Endothelial cell of hepatic sinusoid (primary cell): ENCODE measurements around the gene DBR1.

Experiments used
- in situ Hi-C: cut with HindIII; loops from 2 replicates; pipeline ENCODE4 v1.10.0; 2017; ENCODE audit warnings: low sequenced_read_pairs

Gene DBR1, protein sequence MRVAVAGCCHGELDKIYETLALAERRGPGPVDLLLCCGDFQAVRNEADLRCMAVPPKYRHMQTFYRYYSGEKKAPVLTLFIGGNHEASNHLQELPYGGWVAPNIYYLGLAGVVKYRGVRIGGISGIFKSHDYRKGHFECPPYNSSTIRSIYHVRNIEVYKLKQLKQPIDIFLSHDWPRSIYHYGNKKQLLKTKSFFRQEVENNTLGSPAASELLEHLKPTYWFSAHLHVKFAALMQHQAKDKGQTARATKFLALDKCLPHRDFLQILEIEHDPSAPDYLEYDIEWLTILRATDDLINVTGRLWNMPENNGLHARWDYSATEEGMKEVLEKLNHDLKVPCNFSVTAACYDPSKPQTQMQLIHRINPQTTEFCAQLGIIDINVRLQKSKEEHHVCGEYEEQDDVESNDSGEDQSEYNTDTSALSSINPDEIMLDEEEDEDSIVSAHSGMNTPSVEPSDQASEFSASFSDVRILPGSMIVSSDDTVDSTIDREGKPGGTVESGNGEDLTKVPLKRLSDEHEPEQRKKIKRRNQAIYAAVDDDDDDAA

DNA sequence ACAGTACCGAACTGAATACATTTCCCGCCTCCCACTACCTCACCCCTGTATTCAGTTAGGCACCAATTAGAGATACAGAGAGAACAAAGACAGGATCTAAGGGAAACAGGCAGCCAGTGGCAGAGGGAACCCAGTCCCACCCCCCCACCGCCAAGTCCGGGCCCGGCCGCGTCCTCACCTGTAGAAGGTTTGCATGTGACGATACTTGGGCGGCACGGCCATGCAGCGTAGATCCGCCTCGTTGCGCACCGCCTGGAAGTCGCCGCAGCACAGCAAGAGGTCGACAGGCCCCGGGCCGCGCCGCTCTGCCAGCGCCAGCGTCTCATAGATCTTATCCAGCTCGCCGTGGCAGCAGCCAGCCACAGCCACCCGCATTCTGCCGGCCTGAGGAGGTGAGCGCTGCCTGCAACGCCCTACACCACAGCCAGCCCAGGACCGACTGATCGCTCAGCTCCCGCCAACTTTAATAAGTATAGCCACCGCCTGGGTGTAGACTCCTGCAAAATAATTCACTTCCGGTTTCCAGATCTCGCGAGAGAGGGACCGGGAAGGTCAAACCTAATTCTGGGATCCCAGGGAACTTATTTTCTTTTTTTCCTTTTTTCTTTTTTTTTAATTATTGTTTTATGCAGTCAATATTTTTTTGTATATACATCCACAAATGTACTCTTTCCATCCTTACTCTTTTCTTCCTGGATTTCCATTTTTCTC, at the start of gene DBR1:
Gene DBR1, minus strand, starts transcription at position 501 of the 711 bp plus-strand sequence. Its CDS starts 126 bp downstream, at position 375.
- in situ Hi-C loops: no loop called here

DNA sequence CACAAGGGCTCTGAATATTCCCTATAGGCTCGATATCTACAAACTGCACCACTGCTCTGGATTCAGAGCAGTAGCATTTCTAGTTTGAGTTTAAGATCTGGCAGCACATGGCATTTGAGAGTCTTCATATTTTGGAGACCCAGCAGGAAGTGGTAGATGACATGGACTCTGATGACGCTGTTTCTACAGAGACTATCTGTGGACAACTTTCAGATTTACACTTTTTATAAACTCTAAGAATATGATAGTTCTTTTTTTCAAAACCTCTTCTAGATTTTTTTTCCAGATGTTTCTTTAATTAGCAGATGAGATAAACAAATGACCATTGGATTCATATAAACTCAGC, 48.2 kb upstream of the DBR1 start:
- in situ Hi-C loops: no loop called here

DNA sequence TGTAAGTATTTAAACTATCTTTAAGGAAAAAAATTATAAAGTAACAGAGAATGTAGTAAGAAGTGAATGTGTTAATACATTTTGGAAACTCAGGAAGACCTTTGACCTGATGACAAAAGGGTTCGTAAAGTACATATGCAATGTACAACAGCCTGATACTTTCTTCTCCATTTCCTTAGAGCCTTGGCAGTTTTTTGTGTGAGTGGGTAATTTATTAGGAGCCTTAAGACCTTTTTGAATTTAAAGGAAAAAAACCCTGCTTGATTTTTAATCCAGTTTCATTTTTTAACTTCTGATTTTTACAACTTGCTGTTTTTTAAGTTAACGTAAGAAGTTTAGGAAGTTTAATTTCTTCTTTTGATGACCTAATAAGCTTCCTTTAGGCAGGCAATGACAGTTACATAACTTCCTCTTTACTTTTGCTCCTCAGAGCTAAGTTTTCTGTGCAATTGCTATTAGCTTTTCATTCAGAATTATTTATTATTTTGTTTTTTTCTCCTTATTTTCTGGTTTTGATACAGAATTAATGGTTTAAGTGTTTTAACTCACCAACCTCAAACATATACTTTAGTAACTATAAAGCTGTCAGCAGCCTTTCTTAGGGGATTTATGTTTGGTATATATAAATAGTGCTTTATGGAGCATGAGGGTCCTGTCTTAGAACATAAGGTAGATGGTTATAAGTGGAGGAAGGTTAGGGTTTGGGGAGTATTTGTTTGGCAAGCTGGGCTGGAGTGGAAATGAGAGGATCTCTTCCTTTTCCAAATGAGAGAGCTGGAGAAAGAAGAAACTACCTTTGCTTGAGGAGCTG, 47.6 kb upstream of the DBR1 start:
- in situ Hi-C loops: no loop called here

DNA sequence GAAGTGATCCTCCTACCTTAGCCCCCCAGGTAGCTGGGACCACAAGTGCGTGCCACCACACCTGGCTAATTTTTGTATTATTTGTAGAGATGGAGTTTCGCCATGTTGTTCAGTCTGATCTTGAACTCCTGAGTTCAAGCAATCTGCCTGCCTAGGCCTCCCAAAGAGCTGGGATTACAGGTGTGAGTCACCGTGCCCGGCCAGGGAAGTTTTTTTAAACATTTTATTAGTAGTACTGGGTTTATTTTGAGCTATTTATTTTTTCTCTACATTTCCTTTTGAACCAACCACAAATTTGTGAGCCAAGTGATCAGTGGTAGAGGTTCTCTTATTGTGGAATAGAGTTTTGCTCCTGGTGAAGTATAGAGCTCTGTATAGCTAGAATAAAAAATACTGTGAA, 46.1 kb upstream of the DBR1 start:
- in situ Hi-C loops: no loop called here

DNA sequence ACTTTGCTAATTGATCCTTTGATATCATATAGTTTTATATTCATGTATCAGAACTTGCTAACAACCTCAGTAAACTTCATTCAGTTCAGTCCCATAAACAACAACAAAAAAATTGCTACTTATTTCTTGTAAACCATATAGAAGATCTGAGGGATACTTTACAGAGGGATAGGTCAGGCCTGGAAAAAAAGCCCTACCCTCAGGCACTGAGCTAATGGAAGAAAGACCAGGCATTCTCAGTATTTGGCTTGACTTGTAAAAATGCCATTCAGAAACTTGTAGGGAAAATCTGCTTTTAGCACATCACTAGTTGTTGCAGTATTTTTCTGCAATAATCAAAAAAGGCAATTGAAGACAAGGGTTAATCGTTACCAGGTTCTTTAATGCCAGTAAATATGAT, 45.5 kb upstream of the DBR1 start:
- in situ Hi-C loops: no loop called here

DNA sequence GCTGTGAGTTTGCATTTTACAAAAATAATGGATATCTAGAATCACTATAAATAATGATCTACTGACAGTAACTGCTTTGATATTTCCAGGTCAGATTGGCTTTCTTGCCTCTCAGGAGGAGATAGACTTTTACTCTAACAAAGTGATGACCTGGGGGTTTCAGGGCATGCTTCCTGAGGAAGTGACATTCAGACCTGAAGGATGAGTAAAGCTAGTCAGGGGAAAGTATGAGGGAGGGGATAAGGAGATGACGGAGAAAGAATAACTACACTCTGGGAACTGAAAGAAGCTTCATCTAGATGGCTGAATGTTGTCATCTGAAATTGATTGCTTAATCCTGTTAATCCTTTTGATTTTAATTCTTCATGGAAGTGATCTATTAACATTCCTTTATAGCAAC, 44.5 kb upstream of the DBR1 start:
- in situ Hi-C loops: loop anchor here (5.0 kb wide), 2 partner anchors 63 to 82 kb away; no protein-coding TSS in a partner anchor

DNA sequence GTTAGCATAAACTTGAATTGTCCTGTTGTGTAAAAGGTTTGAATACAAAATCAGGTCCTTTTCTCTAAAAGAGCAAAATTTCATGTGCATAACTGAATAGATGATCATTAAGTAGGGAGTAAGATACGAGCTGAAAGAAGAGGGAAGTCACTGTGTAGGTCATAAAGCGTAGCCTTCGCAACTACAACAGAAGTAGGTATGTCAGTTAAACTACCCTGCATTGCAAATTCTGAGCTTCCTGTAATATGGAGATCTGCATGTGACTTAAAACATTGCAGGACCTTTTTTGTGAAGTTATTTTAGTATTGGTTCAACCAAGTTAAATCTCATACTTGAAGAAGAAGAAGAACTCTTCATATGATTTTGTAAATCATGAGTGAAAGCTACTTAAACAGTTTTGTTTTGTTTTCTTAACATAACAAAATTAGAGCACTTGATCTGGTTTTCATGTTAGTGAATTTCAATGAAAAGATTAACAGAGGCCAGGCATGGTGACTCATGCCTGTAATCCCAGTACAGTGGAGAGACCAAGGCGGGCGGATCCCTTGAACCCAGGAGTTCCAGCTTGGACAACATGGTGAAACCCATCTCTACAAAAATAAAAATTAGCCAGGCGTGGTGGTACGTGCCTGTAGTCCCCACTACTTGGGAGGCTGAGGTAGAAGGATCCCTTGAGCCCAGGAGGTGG, 38.8 kb upstream of the DBR1 start:
- in situ Hi-C loops: no loop called here

DNA sequence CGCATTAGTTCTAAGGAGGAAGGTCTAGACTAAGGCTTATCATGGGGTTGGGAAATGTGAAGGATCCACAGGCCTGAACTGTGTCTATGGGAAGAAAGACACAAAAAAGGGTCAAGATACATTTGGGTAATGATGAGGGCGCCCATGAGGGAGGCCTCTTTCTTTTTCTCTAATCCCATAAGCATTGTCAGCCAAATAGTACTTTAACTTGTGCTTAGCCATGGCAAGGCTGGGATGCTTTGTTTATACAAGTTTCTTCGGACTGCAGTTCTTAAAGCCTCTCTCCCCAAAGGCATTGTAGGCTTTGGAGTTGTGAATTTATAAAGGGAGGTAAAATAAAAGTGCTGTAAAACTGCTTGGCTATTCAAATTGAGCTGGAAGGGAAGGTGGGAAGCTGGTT, 35.8 kb upstream of the DBR1 start:
- in situ Hi-C loops: no loop called here

DNA sequence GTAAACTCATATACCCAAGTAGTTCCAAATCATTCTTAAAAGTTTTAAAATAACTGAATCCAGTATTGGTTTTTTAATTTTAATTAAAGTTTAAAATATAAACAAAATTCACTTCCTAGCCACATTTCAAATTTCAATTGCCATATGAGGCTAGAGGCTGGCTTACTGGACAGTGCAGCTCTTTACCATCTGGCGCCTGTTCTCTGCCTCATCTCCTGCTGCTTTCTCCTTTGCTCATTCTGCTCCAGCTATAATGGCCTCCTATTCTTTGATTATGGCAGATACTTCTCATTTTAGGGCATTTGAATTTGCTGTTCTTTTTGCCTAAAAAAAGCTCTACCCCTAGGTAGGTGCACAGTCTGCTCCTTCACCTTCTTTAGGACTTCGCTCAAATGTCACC, 31.5 kb upstream of the DBR1 start:
- in situ Hi-C loops: no loop called here

DNA sequence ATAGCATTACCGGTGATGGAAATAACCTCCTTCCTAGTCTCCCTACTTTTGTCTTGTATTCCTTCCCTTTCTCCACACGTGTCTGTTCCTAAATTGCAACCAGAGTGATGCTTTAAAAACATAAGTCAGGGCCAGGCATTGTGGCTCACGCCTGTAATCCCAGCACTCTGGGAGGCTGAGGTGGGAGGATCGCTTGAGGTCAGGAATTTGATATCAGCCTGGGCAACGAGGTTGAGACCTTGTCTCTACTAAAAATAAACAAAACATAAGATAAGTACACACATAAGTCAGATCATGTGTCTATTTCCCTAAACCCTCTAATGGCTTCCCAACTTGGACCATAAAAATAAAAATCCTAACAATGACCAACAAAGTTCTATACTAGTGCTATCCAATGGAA, 30.8 kb upstream of the DBR1 start:
- in situ Hi-C loops: no loop called here

DNA sequence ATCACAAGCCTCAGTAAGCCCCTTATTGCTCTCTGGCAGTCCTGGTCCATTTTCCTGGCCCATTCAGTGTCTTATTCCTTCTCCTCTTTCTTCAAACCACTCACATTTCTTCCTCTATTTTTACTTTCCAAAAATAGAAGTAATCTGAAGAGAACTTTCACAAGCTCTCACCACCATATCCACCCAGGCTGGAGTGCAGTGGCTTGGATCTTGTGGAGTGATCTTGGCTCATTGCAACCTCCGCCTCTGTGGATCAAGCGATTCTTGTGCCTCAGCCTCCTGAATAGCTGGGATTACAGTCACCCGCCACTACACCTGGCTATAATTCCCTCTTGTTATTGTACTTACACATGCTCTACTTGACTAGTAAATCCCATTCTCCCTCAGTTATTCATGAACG, 29.2 kb upstream of the DBR1 start:
- in situ Hi-C loops: no loop called here

DNA sequence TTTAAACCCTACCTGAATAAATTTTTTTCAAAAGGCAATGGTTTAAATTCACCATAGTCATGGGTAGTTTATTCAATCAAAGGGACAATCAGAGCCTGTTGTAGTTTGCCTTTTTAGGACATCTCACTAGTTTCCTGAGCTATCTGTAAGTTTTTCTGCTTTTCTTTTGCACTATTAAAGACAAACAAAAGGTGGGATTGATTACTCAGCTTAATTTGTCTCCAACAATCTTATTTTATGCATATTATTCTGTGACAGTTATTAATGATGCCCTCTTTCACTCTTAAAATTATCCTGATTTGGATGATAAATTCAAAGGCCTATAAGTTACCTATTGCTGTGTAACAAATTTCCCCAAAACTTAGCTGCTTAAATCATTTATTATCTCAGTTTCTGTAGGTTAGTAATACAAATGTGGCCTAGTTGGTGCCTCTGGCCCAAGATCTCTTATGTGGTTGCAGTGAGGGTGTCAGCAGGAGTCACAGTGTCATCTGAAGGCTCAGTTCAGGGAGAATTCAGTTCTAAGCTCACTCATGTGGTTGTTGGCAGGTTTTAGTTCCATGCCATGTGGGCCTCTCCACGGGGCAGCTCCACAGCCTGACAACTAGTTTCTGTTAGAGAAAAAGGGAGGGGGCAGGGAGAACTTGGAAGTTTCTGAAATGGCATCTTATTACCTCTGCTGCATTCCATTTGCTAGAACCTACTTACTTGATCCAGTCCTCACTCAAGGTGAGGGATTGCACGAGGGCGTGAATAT, 28.4 kb upstream of the DBR1 start:
- in situ Hi-C loops: no loop called here

DNA sequence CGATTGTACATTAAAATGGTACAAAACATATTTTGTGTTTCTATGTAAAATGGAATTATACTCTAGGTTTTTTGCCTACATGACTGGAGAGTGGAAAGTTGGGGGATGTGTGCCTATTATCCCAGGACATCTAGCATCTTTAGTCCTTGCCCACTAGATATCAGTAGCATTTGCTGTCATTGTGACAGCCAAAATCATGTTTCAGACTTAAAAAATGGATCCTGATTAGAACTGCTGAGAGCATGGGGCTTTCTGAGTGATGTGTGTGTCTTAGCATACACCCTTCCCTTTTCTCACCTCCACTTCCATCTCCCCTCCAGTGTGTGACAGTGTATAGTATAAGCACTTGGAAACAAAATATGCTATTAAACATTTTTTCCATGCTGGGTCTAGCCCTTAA, 25.7 kb upstream of the DBR1 start:
- in situ Hi-C loops: no loop called here

DNA sequence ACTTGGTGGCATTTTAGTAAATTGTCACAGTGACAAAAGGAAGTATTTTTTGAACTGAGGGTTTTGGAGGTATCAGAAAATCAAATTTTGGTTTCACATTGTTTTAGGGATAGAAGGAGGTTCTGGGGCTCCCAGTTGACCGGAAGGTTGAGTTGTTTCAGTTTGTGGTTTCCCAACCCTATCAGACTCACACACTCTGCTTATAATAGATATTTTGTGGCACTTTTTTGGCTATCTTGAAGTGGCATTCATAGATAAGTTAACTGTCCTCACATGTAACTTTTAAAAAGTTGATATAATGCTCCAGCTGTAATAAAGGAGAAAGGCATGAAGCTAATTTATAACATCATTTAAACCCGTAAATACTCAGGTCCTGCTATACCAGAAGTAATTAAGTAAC, 25.1 kb upstream of the DBR1 start:
- in situ Hi-C loops: no loop called here

DNA sequence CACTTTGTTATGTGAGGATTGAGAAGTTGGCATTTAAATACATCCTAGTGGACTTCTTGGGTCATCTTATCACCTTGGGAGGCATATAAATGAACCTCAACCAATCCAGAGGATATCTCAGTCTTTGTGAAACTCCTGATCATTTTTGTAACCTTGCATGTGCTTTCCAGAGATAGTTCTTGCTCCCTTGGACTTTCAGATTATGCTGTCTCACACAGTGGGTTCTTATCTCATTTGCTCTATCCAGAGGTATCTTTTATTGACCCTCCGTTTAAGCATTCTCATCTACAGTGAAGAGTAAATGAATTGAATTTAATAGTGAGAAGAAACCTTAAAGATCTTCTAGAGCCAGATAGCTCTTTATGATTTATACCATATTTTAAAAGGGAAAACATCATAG, 22.8 kb upstream of the DBR1 start:
- in situ Hi-C loops: no loop called here

DNA sequence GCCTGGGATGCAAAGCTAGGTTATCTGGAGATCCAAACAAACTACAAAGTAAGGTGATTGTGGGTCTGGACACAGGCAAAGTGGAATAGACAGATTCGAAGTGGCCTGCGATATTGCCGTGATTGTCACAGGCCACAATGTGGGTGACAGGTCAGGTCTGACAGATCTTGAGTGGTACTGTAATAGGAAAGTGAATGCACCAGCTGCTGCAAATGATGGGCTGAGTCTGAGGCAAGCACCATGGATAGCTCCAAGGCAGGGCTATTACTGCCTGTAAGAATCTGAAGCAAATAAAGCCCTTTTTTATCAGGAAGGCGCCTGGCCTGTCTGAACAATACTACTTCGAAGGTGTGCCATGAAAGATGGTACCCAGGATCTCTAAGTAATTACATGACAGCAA, 22.3 kb upstream of the DBR1 start:
- in situ Hi-C loops: no loop called here

DNA sequence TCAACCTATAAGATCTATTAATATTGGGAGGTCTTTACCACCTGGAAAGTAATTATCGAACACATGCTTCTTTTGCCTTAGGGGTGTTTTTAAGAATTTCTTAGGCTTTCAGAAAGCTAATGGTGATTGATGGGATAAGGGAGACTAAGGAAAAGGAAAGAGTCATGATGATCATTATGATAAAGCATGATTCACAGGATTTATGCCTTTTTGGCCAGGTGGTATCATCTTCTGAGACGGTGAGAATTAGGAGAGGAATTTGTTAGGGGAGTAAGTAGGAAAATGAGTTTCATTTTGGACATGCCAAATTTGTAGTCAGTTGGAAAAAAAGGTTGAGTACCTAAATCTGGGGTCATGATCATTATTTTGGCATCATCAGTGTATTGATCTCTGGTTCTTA, 21.3 kb upstream of the DBR1 start:
- in situ Hi-C loops: no loop called here

DNA sequence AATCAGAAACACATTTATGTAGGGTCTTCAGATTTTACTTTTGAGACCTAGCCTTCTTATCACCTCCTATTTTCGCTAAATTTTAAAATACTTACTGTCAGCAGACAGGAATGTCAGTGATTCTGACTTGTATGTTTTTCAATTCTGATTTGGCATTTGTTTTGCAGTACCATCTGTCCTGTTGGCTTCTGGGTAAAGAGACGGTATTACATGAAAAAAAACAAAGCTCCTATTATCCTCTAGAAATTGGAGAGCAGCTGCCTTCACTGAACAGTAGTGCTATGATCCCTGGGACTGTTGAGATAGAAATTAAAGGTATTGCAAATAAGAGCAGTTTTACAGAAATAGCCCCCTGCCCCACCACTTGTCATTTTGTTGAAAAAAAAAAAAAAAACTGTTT, 20.8 kb upstream of the DBR1 start:
- in situ Hi-C loops: no loop called here

DNA sequence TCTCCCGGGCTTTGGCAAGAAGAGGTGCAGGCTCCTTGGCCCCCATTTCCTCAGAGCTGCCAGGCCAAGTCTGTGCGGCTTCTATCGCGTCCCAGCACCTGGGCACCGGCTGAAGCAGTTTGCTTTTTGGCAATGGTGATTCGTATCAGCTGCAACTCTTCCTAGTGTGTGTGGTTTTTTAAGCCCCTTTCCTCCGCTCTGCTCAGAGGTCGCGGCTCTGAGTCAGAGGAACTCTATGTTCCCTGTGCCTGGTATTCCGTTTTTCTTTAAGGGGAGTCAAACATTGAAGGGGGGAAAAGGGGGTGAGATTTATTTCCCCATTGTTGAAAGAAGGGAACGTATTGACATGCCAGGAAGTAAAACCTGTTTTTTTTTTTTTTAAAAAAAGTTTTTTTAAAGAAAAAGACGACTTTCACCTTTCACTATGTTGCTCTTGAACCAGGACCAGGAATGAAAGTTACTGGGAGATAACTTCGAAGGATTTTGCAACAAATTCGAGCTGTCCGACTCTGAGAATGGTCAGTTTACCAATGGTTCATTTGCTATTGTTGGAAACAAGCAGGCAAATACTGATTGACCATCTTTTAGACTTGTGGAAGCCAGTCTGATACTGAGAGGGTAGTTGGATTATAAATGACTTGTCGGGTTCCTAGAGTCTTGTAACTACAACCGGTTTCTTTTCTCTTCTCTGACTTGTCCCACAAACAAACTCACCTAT, 13.5 kb upstream of the DBR1 start:
- in situ Hi-C loops: no loop called here
